ENCODE measurements around the gene NINJ1.
"Not testable (repeated sequence)": the region's sequence is repeated elsewhere in the genome, so short reads cannot be mapped to it uniquely, and the experiment has no call there.

Gene NINJ1

GRCh38 chr9:93105620-93106019 lies 28.4 kb downstream of the NINJ1 start:
- Histone ChIP-seq H3K27me3 (ENCODE audit: insufficient read depth, low read length) (no peaks in the 10 kb centered on the region), H3K4me3 (ENCODE audit: low read depth, low read length, poor library complexity, severe bottlenecking) (no peak overlapping the region), H3K27ac (ENCODE audit: low read depth, low read length, poor library complexity, severe bottlenecking) (no peak overlapping the region), H3F3A (ENCODE audit: insufficient read depth, low read length) (no peaks in the 10 kb centered on the region), H3K4me1 (ENCODE audit: insufficient read depth, low read length, severe bottlenecking) (peaks cover 41% of the 10 kb centered on the region), H3K36me3 (ENCODE audit: insufficient read depth, low read length) (0 out of 2 replicates have a peak, but pooled peaks cover under 1% of the 10 kb centered on the region), H4K20me1 (ENCODE audit: insufficient read depth, low read length) (no peaks in the 10 kb centered on the region), H3K4me2 (ENCODE audit: low read length) (no peak overlapping the region), H3K9ac (ENCODE audit: low read length) (no peak overlapping the region), H2AFZ (ENCODE audit: low read length) (no peak overlapping the region), H3K9me2 (ENCODE audit: low read depth, low read length) (no peaks in the 10 kb centered on the region), H3K79me2 (ENCODE audit: insufficient read depth, low read length) (no peaks in the 10 kb centered on the region), H3K9me3 (ENCODE audit: low read length) (peaks cover 8% of the 10 kb centered on the region; the same call in 1 of the 2 replicates)
- TF ChIP-seq EZH2 (IDR thresholded peaks at IDR 0.05; ENCODE audit: borderline replicate concordance, low read length) (no peak), CTCF (IDR thresholded peaks at IDR 0.05; ENCODE audit: low read length) (no peak)

GRCh38 chr9:93101086-93101485 lies 33.0 kb downstream of the NINJ1 start:
- not testable (repeated sequence) for H3K27ac ChIP-seq (ENCODE audit: low read depth, low read length, poor library complexity, severe bottlenecking); H3K36me3 ChIP-seq (ENCODE audit: insufficient read depth, low read length); H3K9me2 ChIP-seq (ENCODE audit: low read depth, low read length); H2AFZ ChIP-seq (ENCODE audit: low read length); H3K9ac ChIP-seq (ENCODE audit: low read length); H3K4me3 ChIP-seq (ENCODE audit: low read depth, low read length, poor library complexity, severe bottlenecking); H3K9me3 ChIP-seq (ENCODE audit: low read length); H3K79me2 ChIP-seq (ENCODE audit: insufficient read depth, low read length); H3K4me2 ChIP-seq (ENCODE audit: low read length); H3K27me3 ChIP-seq (ENCODE audit: insufficient read depth, low read length); H3F3A ChIP-seq (ENCODE audit: insufficient read depth, low read length); H4K20me1 ChIP-seq (ENCODE audit: insufficient read depth, low read length)
- H3K4me1 ChIP-seq (ENCODE audit: insufficient read depth, low read length, severe bottlenecking), result peaks cover 28% of the 10 kb centered on the region

- H3K9ac ChIP-seq (ENCODE audit: low read length), result no peak overlapping the region
- no peaks in the 10 kb centered on the region for H3K79me2 ChIP-seq (ENCODE audit: insufficient read depth, low read length)
- H3K36me3 ChIP-seq (ENCODE audit: insufficient read depth, low read length), result 0 out of 2 replicates have a peak, but pooled peaks cover 4% of the 10 kb centered on the region
- peaks cover 8% of the 10 kb centered on the region; the same call in 1 of the 2 replicates for H3K9me3 ChIP-seq (ENCODE audit: low read length)
- H3K27ac ChIP-seq (ENCODE audit: low read depth, low read length, poor library complexity, severe bottlenecking), result no peak overlapping the region
- H3K27me3 ChIP-seq (ENCODE audit: insufficient read depth, low read length), result no peaks in the 10 kb centered on the region
- H4K20me1 ChIP-seq (ENCODE audit: insufficient read depth, low read length), result no peaks in the 10 kb centered on the region
- no peaks in the 10 kb centered on the region for H3F3A ChIP-seq (ENCODE audit: insufficient read depth, low read length)
- H2AFZ ChIP-seq (ENCODE audit: low read length), result no peak overlapping the region
- H3K4me2 ChIP-seq (ENCODE audit: low read length), result no peak overlapping the region
- no peaks in the 10 kb centered on the region for H3K9me2 ChIP-seq (ENCODE audit: low read depth, low read length)
- H3K4me3 ChIP-seq (ENCODE audit: low read depth, low read length, poor library complexity, severe bottlenecking), result no peak overlapping the region
- TF ChIP-seq EZH2 (IDR thresholded peaks at IDR 0.05; ENCODE audit: borderline replicate concordance, low read length), result no peak
- TF ChIP-seq CTCF (IDR thresholded peaks at IDR 0.05; ENCODE audit: low read length), result no peak
- peaks cover 22% of the 10 kb centered on the region for H3K4me1 ChIP-seq (ENCODE audit: insufficient read depth, low read length, severe bottlenecking)
These were observed 33.8 kb downstream of the NINJ1 start for GRCh38 chr9:93100276-93100636.

- no peak for TF ChIP-seq EZH2 (IDR thresholded peaks at IDR 0.05; ENCODE audit: borderline replicate concordance, low read length)
- no peak for TF ChIP-seq CTCF (IDR thresholded peaks at IDR 0.05; ENCODE audit: low read length)
- Histone ChIP-seq H3K27ac (ENCODE audit: low read depth, low read length, poor library complexity, severe bottlenecking) (no peak overlapping the region), H3K9me2 (ENCODE audit: low read depth, low read length) (no peaks in the 10 kb centered on the region), H4K20me1 (ENCODE audit: insufficient read depth, low read length) (no peaks in the 10 kb centered on the region), H3K4me2 (ENCODE audit: low read length) (no peak overlapping the region), H3F3A (ENCODE audit: insufficient read depth, low read length) (no peaks in the 10 kb centered on the region), H3K27me3 (ENCODE audit: insufficient read depth, low read length) (no peaks in the 10 kb centered on the region), H3K36me3 (ENCODE audit: insufficient read depth, low read length) (0 out of 2 replicates have a peak, but pooled peaks cover 4% of the 10 kb centered on the region), H3K4me3 (ENCODE audit: low read depth, low read length, poor library complexity, severe bottlenecking) (no peak overlapping the region), H2AFZ (ENCODE audit: low read length) (no peak overlapping the region), H3K9me3 (ENCODE audit: low read length) (peaks cover 8% of the 10 kb centered on the region; the same call in 1 of the 2 replicates), H3K4me1 (ENCODE audit: insufficient read depth, low read length, severe bottlenecking) (peaks cover 27% of the 10 kb centered on the region), H3K9ac (ENCODE audit: low read length) (no peak overlapping the region), H3K79me2 (ENCODE audit: insufficient read depth, low read length) (no peaks in the 10 kb centered on the region)
These were observed 34.3 kb downstream of the NINJ1 start for GRCh38 chr9:93099551-93100275.

Measured in OCI-LY1 (cell line).